Astrocyte (in vitro differentiated cells and primary cell): ENCODE data around the gene ACSF2.

Experiments used
- EZH2 ChIP-seq: IDR thresholded peaks from 2 replicates; pipeline ENCODE4 v1.6.1; 2012; ENCODE audit warnings: mild to moderate bottlenecking, low read length, inconsistent platforms; ENCODE audit not compliant: insufficient read depth
- TF ChIP-seq, protein P1 (sequence below): IDR thresholded peaks from 2 replicates; pipeline ENCODE4 v1.5.1; 2011; ENCODE audit warnings: low read depth, mild to moderate bottlenecking, inconsistent platforms, low read length, moderate library complexity; ENCODE audit not compliant: insufficient read depth

GRCh38 chr17:50440172-50440837 is 14.3 kb downstream of the ACSF2 start:
- TF ChIP-seq, protein P1, sequence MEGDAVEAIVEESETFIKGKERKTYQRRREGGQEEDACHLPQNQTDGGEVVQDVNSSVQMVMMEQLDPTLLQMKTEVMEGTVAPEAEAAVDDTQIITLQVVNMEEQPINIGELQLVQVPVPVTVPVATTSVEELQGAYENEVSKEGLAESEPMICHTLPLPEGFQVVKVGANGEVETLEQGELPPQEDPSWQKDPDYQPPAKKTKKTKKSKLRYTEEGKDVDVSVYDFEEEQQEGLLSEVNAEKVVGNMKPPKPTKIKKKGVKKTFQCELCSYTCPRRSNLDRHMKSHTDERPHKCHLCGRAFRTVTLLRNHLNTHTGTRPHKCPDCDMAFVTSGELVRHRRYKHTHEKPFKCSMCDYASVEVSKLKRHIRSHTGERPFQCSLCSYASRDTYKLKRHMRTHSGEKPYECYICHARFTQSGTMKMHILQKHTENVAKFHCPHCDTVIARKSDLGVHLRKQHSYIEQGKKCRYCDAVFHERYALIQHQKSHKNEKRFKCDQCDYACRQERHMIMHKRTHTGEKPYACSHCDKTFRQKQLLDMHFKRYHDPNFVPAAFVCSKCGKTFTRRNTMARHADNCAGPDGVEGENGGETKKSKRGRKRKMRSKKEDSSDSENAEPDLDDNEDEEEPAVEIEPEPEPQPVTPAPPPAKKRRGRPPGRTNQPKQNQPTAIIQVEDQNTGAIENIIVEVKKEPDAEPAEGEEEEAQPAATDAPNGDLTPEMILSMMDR, result no peak
- TF ChIP-seq EZH2, result no peak
